ENCODE results near the gene ATP8A2.

ATP8A2 gene

GRCh38 chr13:25660996-25661395 is 289.2 kb downstream of the ATP8A2 start:
- no peaks in the 10 kb centered on the region for H3K9me3 ChIP-seq (ENCODE audit: control insufficient read depth, low read length)
- no peak overlapping the region for H3K9ac ChIP-seq
- TF ChIP-seq, protein P1, sequence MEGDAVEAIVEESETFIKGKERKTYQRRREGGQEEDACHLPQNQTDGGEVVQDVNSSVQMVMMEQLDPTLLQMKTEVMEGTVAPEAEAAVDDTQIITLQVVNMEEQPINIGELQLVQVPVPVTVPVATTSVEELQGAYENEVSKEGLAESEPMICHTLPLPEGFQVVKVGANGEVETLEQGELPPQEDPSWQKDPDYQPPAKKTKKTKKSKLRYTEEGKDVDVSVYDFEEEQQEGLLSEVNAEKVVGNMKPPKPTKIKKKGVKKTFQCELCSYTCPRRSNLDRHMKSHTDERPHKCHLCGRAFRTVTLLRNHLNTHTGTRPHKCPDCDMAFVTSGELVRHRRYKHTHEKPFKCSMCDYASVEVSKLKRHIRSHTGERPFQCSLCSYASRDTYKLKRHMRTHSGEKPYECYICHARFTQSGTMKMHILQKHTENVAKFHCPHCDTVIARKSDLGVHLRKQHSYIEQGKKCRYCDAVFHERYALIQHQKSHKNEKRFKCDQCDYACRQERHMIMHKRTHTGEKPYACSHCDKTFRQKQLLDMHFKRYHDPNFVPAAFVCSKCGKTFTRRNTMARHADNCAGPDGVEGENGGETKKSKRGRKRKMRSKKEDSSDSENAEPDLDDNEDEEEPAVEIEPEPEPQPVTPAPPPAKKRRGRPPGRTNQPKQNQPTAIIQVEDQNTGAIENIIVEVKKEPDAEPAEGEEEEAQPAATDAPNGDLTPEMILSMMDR (IDR thresholded peaks at IDR 0.05): no peak
- H3K27me3 ChIP-seq (ENCODE audit: control insufficient read depth, insufficient read depth, low read length): no peaks in the 10 kb centered on the region
- H3K4me3 ChIP-seq (ENCODE audit: low read depth, low read length): no peak overlapping the region
- no peaks in the 10 kb centered on the region for H3K4me1 ChIP-seq
- no peaks in the 10 kb centered on the region for H3K36me3 ChIP-seq (ENCODE audit: control insufficient read depth, insufficient read depth, low read length)
- H3K27ac ChIP-seq: no peak overlapping the region
- H3K79me2 ChIP-seq: no peaks in the 10 kb centered on the region
- no peak overlapping the region for H2AFZ ChIP-seq
- no peak overlapping the region for H3K4me2 ChIP-seq (ENCODE audit: low read length)

DNA sequence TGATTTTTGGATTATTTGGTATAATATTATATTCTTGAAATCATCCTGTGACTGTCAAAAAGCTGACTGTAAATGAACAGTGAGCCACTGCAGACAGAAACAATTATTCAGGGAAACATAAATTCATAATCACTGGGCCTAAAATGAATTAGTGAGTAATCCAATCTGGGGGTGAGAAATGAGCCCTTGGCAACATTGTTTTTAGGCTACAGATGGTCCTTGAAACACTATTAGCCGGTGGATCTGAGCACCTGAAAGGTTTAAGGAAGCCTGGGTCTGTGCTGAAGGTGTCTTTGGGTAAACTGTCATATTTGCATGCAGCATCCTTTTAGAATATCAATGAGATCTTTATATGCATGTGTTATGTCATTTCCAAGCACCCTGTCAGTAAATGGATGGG is 290.7 kb downstream of the ATP8A2 start:
- H3K27me3 ChIP-seq (ENCODE audit: control insufficient read depth, insufficient read depth, low read length): no peaks in the 10 kb centered on the region
- H3K36me3 ChIP-seq (ENCODE audit: control insufficient read depth, insufficient read depth, low read length): no peaks in the 10 kb centered on the region
- no peak overlapping the region for H3K27ac ChIP-seq
- no peak overlapping the region for H3K4me3 ChIP-seq (ENCODE audit: low read depth, low read length)
- H3K4me2 ChIP-seq (ENCODE audit: low read length): no peak overlapping the region
- H2AFZ ChIP-seq: no peak overlapping the region
- H3K79me2 ChIP-seq: no peaks in the 10 kb centered on the region
- H3K9ac ChIP-seq: no peak overlapping the region
- no peaks in the 10 kb centered on the region for H3K9me3 ChIP-seq (ENCODE audit: control insufficient read depth, low read length)
- H3K4me1 ChIP-seq: no peaks in the 10 kb centered on the region
- TF ChIP-seq, protein P1 (IDR thresholded peaks at IDR 0.05): no peak

- no peaks in the 10 kb centered on the region for H3K4me1 ChIP-seq
- no peaks in the 10 kb centered on the region for H3K9me3 ChIP-seq (ENCODE audit: control insufficient read depth, low read length)
- no peaks in the 10 kb centered on the region for H3K79me2 ChIP-seq
- H3K27me3 ChIP-seq (ENCODE audit: control insufficient read depth, insufficient read depth, low read length): no peaks in the 10 kb centered on the region
- no peak overlapping the region for H3K27ac ChIP-seq
- no peak overlapping the region for H3K4me2 ChIP-seq (ENCODE audit: low read length)
- H3K9ac ChIP-seq: no peak overlapping the region
- H3K36me3 ChIP-seq (ENCODE audit: control insufficient read depth, insufficient read depth, low read length): no peaks in the 10 kb centered on the region
- H3K4me3 ChIP-seq (ENCODE audit: low read depth, low read length): no peak overlapping the region
- H2AFZ ChIP-seq: no peak overlapping the region
- TF ChIP-seq, protein P1 (IDR thresholded peaks at IDR 0.05): no peak
Observed at GRCh38 chr13:25668345-25668744, 296.6 kb downstream of the ATP8A2 start.

- Histone ChIP-seq H2AFZ (no peak overlapping the region), H3K4me1 (no peaks in the 10 kb centered on the region), H3K4me3 (ENCODE audit: low read depth, low read length) (no peak overlapping the region), H3K27ac (no peak overlapping the region), H3K27me3 (ENCODE audit: control insufficient read depth, insufficient read depth, low read length) (no peaks in the 10 kb centered on the region), H3K9ac (no peak overlapping the region), H3K4me2 (ENCODE audit: low read length) (no peak overlapping the region), H3K9me3 (ENCODE audit: control insufficient read depth, low read length) (no peaks in the 10 kb centered on the region), H3K36me3 (ENCODE audit: control insufficient read depth, insufficient read depth, low read length) (no peaks in the 10 kb centered on the region), H3K79me2 (no peaks in the 10 kb centered on the region)
- TF ChIP-seq, protein P1 (IDR thresholded peaks at IDR 0.05): no peak
Observed at GRCh38 chr13:25673711-25674110, 301.9 kb downstream of the ATP8A2 start.

GRCh38 chr13:25674371-25674770 is 302.6 kb downstream of the ATP8A2 start:
- Histone ChIP-seq H3K27ac (no peak overlapping the region), H3K4me2 (ENCODE audit: low read length) (no peak overlapping the region), H3K9ac (no peak overlapping the region), H3K79me2 (no peaks in the 10 kb centered on the region), H3K9me3 (ENCODE audit: control insufficient read depth, low read length) (no peaks in the 10 kb centered on the region), H2AFZ (no peak overlapping the region), H3K27me3 (ENCODE audit: control insufficient read depth, insufficient read depth, low read length) (no peaks in the 10 kb centered on the region), H3K36me3 (ENCODE audit: control insufficient read depth, insufficient read depth, low read length) (no peaks in the 10 kb centered on the region), H3K4me3 (ENCODE audit: low read depth, low read length) (no peak overlapping the region), H3K4me1 (no peaks in the 10 kb centered on the region)
- TF ChIP-seq, protein P1 (IDR thresholded peaks at IDR 0.05): no peak

Measured in parathyroid adenoma (tissue), 2 donors.